NCI-H1694 treated with DMSO at 0.1 percent for 48 hours (cell line): ENCODE results near the gene NEDD4L.
"Not testable (repeated sequence)": the region's sequence is repeated elsewhere in the genome, so short reads cannot be mapped to it uniquely, and the experiment has no call there.

Experiments
- DNase-seq: peaks from one replicate; lab custom pipeline; 2025; lab: John Stamatoyannopoulos, UW

NEDD4L gene

GRCh38 chr18:58418361-58418760 is 374.3 kb downstream of the NEDD4L start:
- no peak for DNase-seq

- DNase-seq, result no peak
Observed at GRCh38 chr18:58419587-58420199, 375.7 kb downstream of the NEDD4L start.

GRCh38 chr18:58426611-58427010 is 382.6 kb downstream of the NEDD4L start:
- no peak for DNase-seq

GRCh38 chr18:58427321-58427720 is 383.3 kb downstream of the NEDD4L start:
- no peak for DNase-seq

GRCh38 chr18:58429442-58429841 is 385.4 kb downstream of the NEDD4L start:
- no peak for DNase-seq

- DNase-seq, result no peak
Observed at GRCh38 chr18:58431215-58431614, 387.2 kb downstream of the NEDD4L start.

- no peak for DNase-seq
Observed at GRCh38 chr18:58432050-58432727, 388.2 kb downstream of the NEDD4L start.

- DNase-seq, result not testable (repeated sequence)
Observed at GRCh38 chr18:58435221-58436005, 391.4 kb downstream of the NEDD4L start.

- DNase-seq, result no peak
Observed at GRCh38 chr18:58438161-58438957, 394.3 kb downstream of the NEDD4L start.

GRCh38 chr18:58438958-58439300 is 394.9 kb downstream of the NEDD4L start:
- DNase-seq, result no peak

- no peak for DNase-seq
Observed at GRCh38 chr18:58443671-58444070, 399.6 kb downstream of the NEDD4L start.

GRCh38 chr18:58446391-58447060 is 402.5 kb downstream of the NEDD4L start:
- DNase-seq, result no peak

- no peak for DNase-seq
Observed at GRCh38 chr18:58447402-58448095, 403.5 kb downstream of the NEDD4L start.

GRCh38 chr18:58449464-58449863 is 405.4 kb downstream of the NEDD4L start:
- DNase-seq, result no peak
